GM21423 (cell line): ENCODE measurements around the gene DLX3.

Experiments used
- ATAC-seq: cut with Tn5 transposase; IDR thresholded peaks from one replicate; pipeline ENCODE4 v1.9.1; 2021; ENCODE audit warnings: mild to moderate bottlenecking, moderate library complexity; ENCODE audit not compliant: unreplicated experiment

DLX3 gene

GRCh38 chr17:49973271-49973615, 21.8 kb downstream of the DLX3 start:
- no peak for ATAC-seq

GRCh38 chr17:49972486-49973270, 22.3 kb downstream of the DLX3 start:
- no peak for ATAC-seq

GRCh38 chr17:49971848-49972485, 23.1 kb downstream of the DLX3 start:
- ATAC-seq = no peak

GRCh38 chr17:49971199-49971847, 23.7 kb downstream of the DLX3 start:
- ATAC-seq = no peak

- ATAC-seq = no peak
These were observed 24.5 kb downstream of the DLX3 start for GRCh38 chr17:49970498-49970897.

GRCh38 chr17:49969795-49970389, 25.1 kb downstream of the DLX3 start:
- ATAC-seq = no peak

- no peak for ATAC-seq
These were observed 25.8 kb downstream of the DLX3 start, which contains the start of gene DLX4 for GRCh38 chr17:49969134-49969759. DLX4 (plus strand) TSS chr17:49969190; CDS start chr17:49969469, 279 bp downstream.

- ATAC-seq = no peak
These were observed 26.5 kb downstream of the DLX3 start for GRCh38 chr17:49968405-49969133.

- ATAC-seq = no peak
These were observed 27.2 kb downstream of the DLX3 start for GRCh38 chr17:49967621-49968404.

- ATAC-seq = no peak
These were observed 27.8 kb downstream of the DLX3 start for GRCh38 chr17:49967205-49967604.

GRCh38 chr17:49966767-49967166, 28.3 kb downstream of the DLX3 start:
- ATAC-seq = no peak

GRCh38 chr17:49965524-49965909, 29.5 kb downstream of the DLX3 start:
- ATAC-seq = no peak

- no peak for ATAC-seq
These were observed 30.1 kb downstream of the DLX3 start for GRCh38 chr17:49964769-49965523.

GRCh38 chr17:49964303-49964768, 30.7 kb downstream of the DLX3 start:
- ATAC-seq = no peak

- ATAC-seq = no peak
These were observed 31.3 kb downstream of the DLX3 start for GRCh38 chr17:49963626-49964302.

- no peak for ATAC-seq
These were observed 31.8 kb downstream of the DLX3 start for GRCh38 chr17:49963309-49963625.

GRCh38 chr17:49962599-49963308, 32.3 kb downstream of the DLX3 start:
- ATAC-seq = no peak
